Measurements from ENCODE around the gene FER. TPM values are rescaled to one million over a fixed set of nuclear protein-coding genes. Genes with fewer than 3 reads are reported as not detected.
A peak's percentile ranks its signal among the peaks of the same experiment; 100 is the strongest.

FER gene
- total and polyA plus RNA-seq, 10 of the 15 experiments (the other 5 are each of a cell fraction or from before 2014, with no cell fraction given): 4.4 to 19.1 (median 9.6) TPM

- TF ChIP-seq, protein P1, sequence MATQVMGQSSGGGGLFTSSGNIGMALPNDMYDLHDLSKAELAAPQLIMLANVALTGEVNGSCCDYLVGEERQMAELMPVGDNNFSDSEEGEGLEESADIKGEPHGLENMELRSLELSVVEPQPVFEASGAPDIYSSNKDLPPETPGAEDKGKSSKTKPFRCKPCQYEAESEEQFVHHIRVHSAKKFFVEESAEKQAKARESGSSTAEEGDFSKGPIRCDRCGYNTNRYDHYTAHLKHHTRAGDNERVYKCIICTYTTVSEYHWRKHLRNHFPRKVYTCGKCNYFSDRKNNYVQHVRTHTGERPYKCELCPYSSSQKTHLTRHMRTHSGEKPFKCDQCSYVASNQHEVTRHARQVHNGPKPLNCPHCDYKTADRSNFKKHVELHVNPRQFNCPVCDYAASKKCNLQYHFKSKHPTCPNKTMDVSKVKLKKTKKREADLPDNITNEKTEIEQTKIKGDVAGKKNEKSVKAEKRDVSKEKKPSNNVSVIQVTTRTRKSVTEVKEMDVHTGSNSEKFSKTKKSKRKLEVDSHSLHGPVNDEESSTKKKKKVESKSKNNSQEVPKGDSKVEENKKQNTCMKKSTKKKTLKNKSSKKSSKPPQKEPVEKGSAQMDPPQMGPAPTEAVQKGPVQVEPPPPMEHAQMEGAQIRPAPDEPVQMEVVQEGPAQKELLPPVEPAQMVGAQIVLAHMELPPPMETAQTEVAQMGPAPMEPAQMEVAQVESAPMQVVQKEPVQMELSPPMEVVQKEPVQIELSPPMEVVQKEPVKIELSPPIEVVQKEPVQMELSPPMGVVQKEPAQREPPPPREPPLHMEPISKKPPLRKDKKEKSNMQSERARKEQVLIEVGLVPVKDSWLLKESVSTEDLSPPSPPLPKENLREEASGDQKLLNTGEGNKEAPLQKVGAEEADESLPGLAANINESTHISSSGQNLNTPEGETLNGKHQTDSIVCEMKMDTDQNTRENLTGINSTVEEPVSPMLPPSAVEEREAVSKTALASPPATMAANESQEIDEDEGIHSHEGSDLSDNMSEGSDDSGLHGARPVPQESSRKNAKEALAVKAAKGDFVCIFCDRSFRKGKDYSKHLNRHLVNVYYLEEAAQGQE (IDR thresholded peaks at IDR 0.05; ENCODE audit: low read depth, low read length): no peak
- TF ChIP-seq, protein P2, sequence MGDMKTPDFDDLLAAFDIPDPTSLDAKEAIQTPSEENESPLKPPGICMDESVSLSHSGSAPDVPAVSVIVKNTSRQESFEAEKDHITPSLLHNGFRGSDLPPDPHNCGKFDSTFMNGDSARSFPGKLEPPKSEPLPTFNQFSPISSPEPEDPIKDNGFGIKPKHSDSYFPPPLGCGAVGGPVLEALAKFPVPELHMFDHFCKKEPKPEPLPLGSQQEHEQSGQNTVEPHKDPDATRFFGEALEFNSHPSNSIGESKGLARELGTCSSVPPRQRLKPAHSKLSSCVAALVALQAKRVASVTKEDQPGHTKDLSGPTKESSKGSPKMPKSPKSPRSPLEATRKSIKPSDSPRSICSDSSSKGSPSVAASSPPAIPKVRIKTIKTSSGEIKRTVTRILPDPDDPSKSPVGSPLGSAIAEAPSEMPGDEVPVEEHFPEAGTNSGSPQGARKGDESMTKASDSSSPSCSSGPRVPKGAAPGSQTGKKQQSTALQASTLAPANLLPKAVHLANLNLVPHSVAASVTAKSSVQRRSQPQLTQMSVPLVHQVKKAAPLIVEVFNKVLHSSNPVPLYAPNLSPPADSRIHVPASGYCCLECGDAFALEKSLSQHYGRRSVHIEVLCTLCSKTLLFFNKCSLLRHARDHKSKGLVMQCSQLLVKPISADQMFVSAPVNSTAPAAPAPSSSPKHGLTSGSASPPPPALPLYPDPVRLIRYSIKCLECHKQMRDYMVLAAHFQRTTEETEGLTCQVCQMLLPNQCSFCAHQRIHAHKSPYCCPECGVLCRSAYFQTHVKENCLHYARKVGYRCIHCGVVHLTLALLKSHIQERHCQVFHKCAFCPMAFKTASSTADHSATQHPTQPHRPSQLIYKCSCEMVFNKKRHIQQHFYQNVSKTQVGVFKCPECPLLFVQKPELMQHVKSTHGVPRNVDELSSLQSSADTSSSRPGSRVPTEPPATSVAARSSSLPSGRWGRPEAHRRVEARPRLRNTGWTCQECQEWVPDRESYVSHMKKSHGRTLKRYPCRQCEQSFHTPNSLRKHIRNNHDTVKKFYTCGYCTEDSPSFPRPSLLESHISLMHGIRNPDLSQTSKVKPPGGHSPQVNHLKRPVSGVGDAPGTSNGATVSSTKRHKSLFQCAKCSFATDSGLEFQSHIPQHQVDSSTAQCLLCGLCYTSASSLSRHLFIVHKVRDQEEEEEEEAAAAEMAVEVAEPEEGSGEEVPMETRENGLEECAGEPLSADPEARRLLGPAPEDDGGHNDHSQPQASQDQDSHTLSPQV (IDR thresholded peaks at IDR 0.05): no peak
- TF ChIP-seq, protein P3, sequence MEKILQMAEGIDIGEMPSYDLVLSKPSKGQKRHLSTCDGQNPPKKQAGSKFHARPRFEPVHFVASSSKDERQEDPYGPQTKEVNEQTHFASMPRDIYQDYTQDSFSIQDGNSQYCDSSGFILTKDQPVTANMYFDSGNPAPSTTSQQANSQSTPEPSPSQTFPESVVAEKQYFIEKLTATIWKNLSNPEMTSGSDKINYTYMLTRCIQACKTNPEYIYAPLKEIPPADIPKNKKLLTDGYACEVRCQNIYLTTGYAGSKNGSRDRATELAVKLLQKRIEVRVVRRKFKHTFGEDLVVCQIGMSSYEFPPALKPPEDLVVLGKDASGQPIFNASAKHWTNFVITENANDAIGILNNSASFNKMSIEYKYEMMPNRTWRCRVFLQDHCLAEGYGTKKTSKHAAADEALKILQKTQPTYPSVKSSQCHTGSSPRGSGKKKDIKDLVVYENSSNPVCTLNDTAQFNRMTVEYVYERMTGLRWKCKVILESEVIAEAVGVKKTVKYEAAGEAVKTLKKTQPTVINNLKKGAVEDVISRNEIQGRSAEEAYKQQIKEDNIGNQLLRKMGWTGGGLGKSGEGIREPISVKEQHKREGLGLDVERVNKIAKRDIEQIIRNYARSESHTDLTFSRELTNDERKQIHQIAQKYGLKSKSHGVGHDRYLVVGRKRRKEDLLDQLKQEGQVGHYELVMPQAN (conservative IDR thresholded peaks at IDR 0.05): no peak
- no peak for TF ChIP-seq SPI1 (IDR thresholded peaks at IDR 0.05; ENCODE audit: borderline replicate concordance, insufficient read depth, low read depth, low read length)
- TF ChIP-seq PML (IDR thresholded peaks at IDR 0.05; ENCODE audit: low read length): no peak
- no peak for TF ChIP-seq ZZZ3 (IDR thresholded peaks at IDR 0.05; ENCODE audit: control insufficient read depth, insufficient read length, low read depth)
- TF ChIP-seq LARP7 (IDR thresholded peaks at IDR 0.05): no peak
- TF ChIP-seq CREM (IDR thresholded peaks at IDR 0.05; ENCODE audit: low read depth): no peak
- no peak for TF ChIP-seq POLR2AphosphoS2 (IDR thresholded peaks at IDR 0.05; ENCODE audit: low read depth, low read length)
- TF ChIP-seq SMARCA5 (IDR thresholded peaks at IDR 0.05): no peak
- TF ChIP-seq JUND (IDR thresholded peaks at IDR 0.05; ENCODE audit: low read depth, low read length): no peak
- no peak for TF ChIP-seq SUZ12 (IDR thresholded peaks at IDR 0.05; ENCODE audit: unreplicated experiment)
- TF ChIP-seq GABPA (IDR thresholded peaks at IDR 0.05; ENCODE audit: low read depth): no peak
- TF ChIP-seq ASH2L (IDR thresholded peaks at IDR 0.05; ENCODE audit: borderline replicate concordance, low read depth): no peak
- peak; percentile 49; the same call in 1 of the 2 replicates for TF ChIP-seq RUNX3 (IDR thresholded peaks at IDR 0.05; ENCODE audit: low read length)
- no peak for TF ChIP-seq CBFB (IDR thresholded peaks at IDR 0.05; ENCODE audit: low read depth)
- peak; percentile 55; the same call in 1 of the 3 replicates for TF ChIP-seq POU2F2 (IDR thresholded peaks at IDR 0.05; ENCODE audit: borderline replicate concordance, low read depth, low read length)
- TF ChIP-seq, protein P4, sequence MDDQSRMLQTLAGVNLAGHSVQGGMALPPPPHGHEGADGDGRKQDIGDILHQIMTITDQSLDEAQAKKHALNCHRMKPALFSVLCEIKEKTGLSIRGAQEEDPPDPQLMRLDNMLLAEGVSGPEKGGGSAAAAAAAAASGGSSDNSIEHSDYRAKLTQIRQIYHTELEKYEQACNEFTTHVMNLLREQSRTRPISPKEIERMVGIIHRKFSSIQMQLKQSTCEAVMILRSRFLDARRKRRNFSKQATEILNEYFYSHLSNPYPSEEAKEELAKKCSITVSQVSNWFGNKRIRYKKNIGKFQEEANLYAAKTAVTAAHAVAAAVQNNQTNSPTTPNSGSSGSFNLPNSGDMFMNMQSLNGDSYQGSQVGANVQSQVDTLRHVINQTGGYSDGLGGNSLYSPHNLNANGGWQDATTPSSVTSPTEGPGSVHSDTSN (IDR thresholded peaks at IDR 0.05; ENCODE audit: insufficient replicate concordance, low read depth, low read length): no peak
- TF ChIP-seq FOS (IDR thresholded peaks at IDR 0.05; ENCODE audit: borderline replicate concordance, extremely low read depth, insufficient read length): no peak
- no peak for TF ChIP-seq MXI1 (IDR thresholded peaks at IDR 0.05; ENCODE audit: low read depth, low read length)
Measured at GRCh38 chr5:109191153-109191558, 443.5 kb downstream of the FER start (continued).
